Mammary epithelial cell (primary cell): ENCODE data around the gene ARHGAP15.

Experiments
- CTCF ChIP-seq, 2 donors: IDR thresholded peaks in 1 of 2; conservative IDR thresholded peaks in 1 of 2; 2 replicates each; pipeline ENCODE4 v1.5.1; 2011 to 2012; ENCODE audit warnings: inconsistent platforms in 2 of 2, low read length in 2 of 2, mild to moderate bottlenecking in 2 of 2, control low read depth in 1 of 2, low read depth in 1 of 2; ENCODE audit not compliant: insufficient read depth in 1 of 2; ENCODE audit errors: extremely low read depth in 1 of 2
- EZH2 ChIP-seq: IDR thresholded peaks from 2 replicates; pipeline ENCODE4 v1.6.1; 2012; ENCODE audit warnings: low read length, inconsistent platforms, borderline replicate concordance

- TF ChIP-seq CTCF (conservative IDR thresholded peaks at IDR 0.05 in 1 of 2, IDR thresholded peaks at IDR 0.05 in 1 of 2; ENCODE audit: extremely low read depth in 1 of 2, insufficient read depth in 1 of 2, low read depth in 1 of 2, low read length in 2 of 2) (no peak), EZH2 (no peak)
Measured at GRCh38 chr2:143204062-143204461, 74.8 kb downstream of the ARHGAP15 start.
